Central memory CD8-positive, alpha-beta T cell (primary cell): ENCODE data around the gene BIK.
A peak's percentile ranks its signal among the peaks of the same experiment; 100 is the strongest.

ENCODE experiments used
- ATAC-seq: fragments of 150-1000 bp; cut with Tn5 transposase; replicated peaks from 2 replicates; pipeline ENCODE4 v1.10.0; 2022; ENCODE audit warnings: mild to moderate bottlenecking, moderate FRiP score, moderate number of reproducible peaks; ENCODE audit not compliant: poor library complexity, severe bottlenecking; ENCODE audit errors: extremely low read depth
- DNase-seq, 2 donors: peaks; one replicate each; pipeline ENCODE4 v3.0.0; 2021; ENCODE audit warnings: low spot score in 2 of 2
- H3K27ac Mint-ChIP-seq: one replicate; pipeline ENCODE4 v1.8.0; 2022; ENCODE audit warnings: low read depth, mild to moderate bottlenecking, moderate library complexity, mixed read lengths
- H3K27me3 Mint-ChIP-seq: one replicate; pipeline ENCODE4 v1.8.0; 2022; ENCODE audit warnings: mixed read lengths
- H3K36me3 Mint-ChIP-seq: one replicate; pipeline ENCODE4 v1.8.0; 2022; ENCODE audit warnings: mild to moderate bottlenecking, moderate library complexity, mixed read lengths; ENCODE audit not compliant: insufficient read depth
- H3K4me1 Mint-ChIP-seq: one replicate; pipeline ENCODE4 v1.8.0; 2022; ENCODE audit warnings: mixed read lengths
- H3K4me3 Mint-ChIP-seq: one replicate; pipeline ENCODE4 v1.8.0; 2022; ENCODE audit warnings: mild to moderate bottlenecking, moderate library complexity, mixed read lengths
- H3K9me3 Mint-ChIP-seq: one replicate; pipeline ENCODE4 v1.8.0; 2022; ENCODE audit warnings: mixed read lengths

The BIK gene

GRCh38 chr22:43110444-43110926, at the start of gene BIK:
BIK (plus strand) TSS chr22:43110750; CDS start chr22:43124023, 13,273 bp downstream.
- peak; percentile 61 for ATAC-seq
- H3K27me3 Mint-ChIP-seq, result no peaks in the 10 kb centered on the region
- DNase-seq, result peak in 1 of 2 donors; percentile 28
- peak within 1 kb of the TSS; percentile 69 for H3K4me3 Mint-ChIP-seq
- H3K27ac Mint-ChIP-seq, result no peak within 1 kb of the TSS
- H3K9me3 Mint-ChIP-seq, result no peaks in the 10 kb centered on the region
- no peaks in the 10 kb centered on the region for H3K36me3 Mint-ChIP-seq
- H3K4me1 Mint-ChIP-seq, result peaks cover 4% of the 10 kb centered on the region

GRCh38 chr22:43066134-43066533, 44.4 kb upstream of the BIK start:
- DNase-seq, result no peak
- Mint-ChIP-seq H3K36me3 (peaks cover 23% of the 10 kb centered on the region), H3K27me3 (no peaks in the 10 kb centered on the region), H3K4me3 (no peak overlapping the region), H3K9me3 (no peaks in the 10 kb centered on the region), H3K27ac (no peak overlapping the region), H3K4me1 (no peaks in the 10 kb centered on the region)
- ATAC-seq, result no peak

GRCh38 chr22:43066844-43067385, 43.6 kb upstream of the BIK start:
- DNase-seq (no peak), ATAC-seq (no peak)
- no peak overlapping the region for H3K4me3 Mint-ChIP-seq
- no peaks in the 10 kb centered on the region for H3K4me1 Mint-ChIP-seq
- peaks cover 22% of the 10 kb centered on the region for H3K36me3 Mint-ChIP-seq
- H3K9me3 Mint-ChIP-seq, result no peaks in the 10 kb centered on the region
- H3K27me3 Mint-ChIP-seq, result no peaks in the 10 kb centered on the region
- no peak overlapping the region for H3K27ac Mint-ChIP-seq

- no peaks in the 10 kb centered on the region for H3K27me3 Mint-ChIP-seq
- DNase-seq, result no peak
- H3K27ac Mint-ChIP-seq, result no peak overlapping the region
- H3K4me1 Mint-ChIP-seq, result peaks cover 13% of the 10 kb centered on the region
- no peak overlapping the region for H3K4me3 Mint-ChIP-seq
- peaks cover 14% of the 10 kb centered on the region for H3K36me3 Mint-ChIP-seq
- ATAC-seq, result no peak
- no peaks in the 10 kb centered on the region for H3K9me3 Mint-ChIP-seq
These were observed 33.3 kb upstream of the BIK start for GRCh38 chr22:43077121-43077877.

GRCh38 chr22:43078522-43078921, 32.0 kb upstream of the BIK start:
- ATAC-seq (no peak), DNase-seq (no peak)
- Mint-ChIP-seq H3K36me3 (peaks cover 14% of the 10 kb centered on the region), H3K9me3 (no peaks in the 10 kb centered on the region), H3K27me3 (no peaks in the 10 kb centered on the region), H3K4me1 (peaks cover 13% of the 10 kb centered on the region), H3K4me3 (no peak overlapping the region), H3K27ac (peak overlapping the region; percentile 63)

GRCh38 chr22:43079742-43080141, 30.8 kb upstream of the BIK start:
- Mint-ChIP-seq H3K36me3 (peaks cover 13% of the 10 kb centered on the region), H3K9me3 (no peaks in the 10 kb centered on the region), H3K27me3 (no peaks in the 10 kb centered on the region), H3K27ac (peak overlapping the region; percentile 78), H3K4me3 (no peak overlapping the region), H3K4me1 (peaks cover 13% of the 10 kb centered on the region)
- DNase-seq, result no peak
- no peak for ATAC-seq

GRCh38 chr22:43080616-43081015, 29.9 kb upstream of the BIK start:
- Mint-ChIP-seq H3K4me1 (peaks cover 17% of the 10 kb centered on the region), H3K36me3 (peaks cover 9% of the 10 kb centered on the region), H3K9me3 (no peaks in the 10 kb centered on the region), H3K4me3 (no peak overlapping the region), H3K27me3 (no peaks in the 10 kb centered on the region), H3K27ac (peak overlapping the region; percentile 78)
- DNase-seq (no peak), ATAC-seq (no peak)

GRCh38 chr22:43081968-43082367, 28.6 kb upstream of the BIK start:
- no peak overlapping the region for H3K4me3 Mint-ChIP-seq
- DNase-seq, result no peak
- H3K36me3 Mint-ChIP-seq, result peaks cover 9% of the 10 kb centered on the region

GRCh38 chr22:43085658-43086606, 24.6 kb upstream of the BIK start:
- ATAC-seq (peak; percentile 62), DNase-seq (peak in 1 of 2 donors; percentile 57)
- H3K4me1 Mint-ChIP-seq, result peaks cover 27% of the 10 kb centered on the region
- H3K27ac Mint-ChIP-seq, result peak overlapping the region; percentile 92
- H3K4me3 Mint-ChIP-seq, result peak overlapping the region; percentile 64
- H3K9me3 Mint-ChIP-seq, result no peaks in the 10 kb centered on the region
- peaks cover 8% of the 10 kb centered on the region for H3K36me3 Mint-ChIP-seq
- H3K27me3 Mint-ChIP-seq, result no peaks in the 10 kb centered on the region

More at GRCh38 chr22:43081968-43082367, 28.6 kb upstream of the BIK start:
- no peaks in the 10 kb centered on the region for H3K9me3 Mint-ChIP-seq
- no peak overlapping the region for H3K27ac Mint-ChIP-seq
- no peaks in the 10 kb centered on the region for H3K27me3 Mint-ChIP-seq
- peaks cover 31% of the 10 kb centered on the region for H3K4me1 Mint-ChIP-seq
- no peak for ATAC-seq

GRCh38 chr22:43088627-43088983, 21.9 kb upstream of the BIK start:
- Mint-ChIP-seq H3K4me3 (peak overlapping the region; percentile 81), H3K27ac (peak overlapping the region; percentile 77)
- no peak for DNase-seq

GRCh38 chr22:43088984-43089717, 21.4 kb upstream of the BIK start, which contains the start of gene TTLL1:
TTLL1 (minus strand) TSS chr22:43089391; CDS start chr22:43075586, 13,805 bp downstream.
- Mint-ChIP-seq H3K9me3 (no peaks in the 10 kb centered on the region), H3K36me3 (peaks cover 8% of the 10 kb centered on the region), H3K4me1 (peaks cover 27% of the 10 kb centered on the region), H3K27me3 (no peaks in the 10 kb centered on the region), H3K4me3 (peak within 1 kb of the TSS; percentile 81), H3K27ac (peak within 1 kb of the TSS; percentile 77)
- ATAC-seq (peak; percentile 75), DNase-seq (peak; percentile 74 to 77)

More at GRCh38 chr22:43088627-43088983, 21.9 kb upstream of the BIK start:
- Mint-ChIP-seq H3K36me3 (peaks cover 8% of the 10 kb centered on the region), H3K27me3 (no peaks in the 10 kb centered on the region), H3K4me1 (peaks cover 27% of the 10 kb centered on the region), H3K9me3 (no peaks in the 10 kb centered on the region)
- no peak for ATAC-seq
